NCI-H460 (cell line): ENCODE data around the gene ONECUT3. TPM values are rescaled to one million over a fixed set of nuclear protein-coding genes. Genes with fewer than 3 reads are reported as not detected.
"Not testable (repeated sequence)": the region's sequence is repeated elsewhere in the genome, so short reads cannot be mapped to it uniquely, and the experiment has no call there.

Source experiments
- DNase-seq: peaks from one replicate; pipeline ENCODE4 v3.0.0-alpha.2; 2016; ENCODE audit warnings: low read depth; ENCODE audit errors: extremely low read depth
- total RNA-seq: library from RNA; depleted of rRNA; stranded (reverse); fragments of >200 nt; shearing (Covaris generic); gene quantifications from 2 replicates; pipeline ENCODE4 v1.2.3, GENCODE V29; 2014

Gene ONECUT3
- total RNA-seq, 1 experiment from 2014 or later = not detected

- DNase-seq = no peak
Measured at GRCh38 chr19:1754636-1755466, 1.5 kb downstream of the ONECUT3 start.

GRCh38 chr19:1755467-1756171 is 2.3 kb downstream of the ONECUT3 start:
- no peak for DNase-seq

DNA sequence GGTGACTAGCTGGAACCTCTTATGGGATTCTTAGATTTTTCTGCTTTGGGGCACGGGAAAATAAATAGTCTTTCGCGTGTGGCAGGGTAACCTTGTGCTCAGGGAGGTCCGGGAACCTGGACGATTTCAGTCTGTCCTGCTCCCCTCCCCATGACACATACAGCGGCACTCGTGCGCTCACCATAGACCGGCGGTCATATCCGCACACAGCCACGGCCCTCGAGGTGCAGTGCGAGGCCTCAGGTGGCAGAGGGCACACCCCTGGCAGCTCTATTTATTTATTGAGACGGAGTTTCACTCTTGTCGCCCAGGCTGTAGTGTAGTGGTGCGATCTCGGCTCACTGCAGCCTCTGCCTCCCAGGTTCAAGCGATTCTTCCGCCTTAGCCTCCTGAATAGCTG is 3.0 kb downstream of the ONECUT3 start:
- no peak for DNase-seq

DNA sequence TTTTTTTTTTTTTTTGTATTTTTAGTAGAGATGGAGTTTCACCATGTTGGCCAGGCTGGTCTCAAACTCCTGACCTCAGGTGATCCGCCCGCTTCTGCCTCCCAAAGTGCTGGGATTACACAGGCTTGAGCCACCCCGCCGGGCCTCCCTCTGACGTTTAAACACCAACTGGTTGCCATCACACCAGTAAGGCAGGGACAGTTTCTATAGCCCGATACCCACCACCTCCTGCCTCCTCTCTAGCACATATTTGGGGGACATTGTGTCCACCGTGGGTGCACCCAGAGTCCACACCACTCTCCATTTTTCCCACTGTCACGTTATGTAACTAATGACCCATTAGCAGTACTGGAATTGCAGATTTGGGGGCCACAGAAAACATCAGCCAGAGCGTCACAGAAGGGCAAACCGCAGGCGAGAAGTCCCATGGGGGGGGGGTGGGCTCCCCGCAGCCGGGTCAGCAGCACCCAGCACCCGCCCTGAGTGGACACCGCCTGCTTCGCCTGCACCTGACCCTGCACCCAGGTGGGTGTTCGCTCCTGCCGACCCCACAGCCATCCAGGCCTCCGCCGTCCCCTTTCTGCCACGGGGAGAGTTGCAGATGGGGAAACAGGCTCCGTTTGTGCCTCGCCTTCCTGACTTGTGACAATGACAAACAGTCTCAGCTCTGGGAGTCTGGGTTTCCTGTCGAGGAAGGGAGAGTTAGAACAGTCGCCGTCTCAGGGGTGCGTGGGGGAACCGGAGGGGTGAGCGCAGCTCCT is 3.6 kb downstream of the ONECUT3 start:
- DNase-seq = no peak

DNA sequence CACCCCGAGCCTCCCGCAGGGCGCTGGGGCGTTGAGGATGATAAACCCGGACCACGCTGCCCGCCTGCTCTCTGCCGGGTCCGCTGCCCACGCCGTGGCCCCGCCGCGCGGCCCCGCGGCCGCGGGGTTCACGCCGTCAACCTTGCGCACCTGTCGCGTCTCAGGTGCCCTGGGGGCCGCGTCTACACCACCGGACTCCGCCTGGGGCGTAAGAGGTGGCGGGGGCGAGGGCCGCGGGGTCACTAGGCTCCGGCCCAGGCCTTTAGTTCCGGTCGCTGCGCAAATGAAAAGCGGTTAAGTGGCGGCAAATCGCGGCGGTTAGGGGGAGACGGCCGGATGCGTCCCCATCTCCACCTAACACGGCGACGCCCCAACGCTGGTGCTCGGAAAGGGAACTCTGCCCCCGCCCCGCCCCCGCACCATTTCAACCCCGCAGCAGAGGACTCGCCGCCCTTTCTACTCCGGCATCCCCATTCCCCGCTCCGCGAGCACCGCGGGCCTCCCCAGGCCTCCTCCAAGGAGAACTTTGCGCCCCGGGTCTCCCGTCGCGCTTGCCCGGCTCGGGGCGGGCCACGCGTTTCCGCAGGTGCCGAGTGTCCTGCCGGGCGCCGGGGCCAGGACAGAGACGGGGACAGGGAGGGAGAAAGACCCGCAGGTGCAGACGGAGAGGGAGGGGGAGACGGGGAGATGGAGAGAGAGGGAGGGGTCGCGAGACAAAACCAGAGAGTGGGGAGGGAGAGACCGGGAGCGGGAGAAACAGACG is 4.3 kb downstream of the ONECUT3 start:
- no peak for DNase-seq

DNA sequence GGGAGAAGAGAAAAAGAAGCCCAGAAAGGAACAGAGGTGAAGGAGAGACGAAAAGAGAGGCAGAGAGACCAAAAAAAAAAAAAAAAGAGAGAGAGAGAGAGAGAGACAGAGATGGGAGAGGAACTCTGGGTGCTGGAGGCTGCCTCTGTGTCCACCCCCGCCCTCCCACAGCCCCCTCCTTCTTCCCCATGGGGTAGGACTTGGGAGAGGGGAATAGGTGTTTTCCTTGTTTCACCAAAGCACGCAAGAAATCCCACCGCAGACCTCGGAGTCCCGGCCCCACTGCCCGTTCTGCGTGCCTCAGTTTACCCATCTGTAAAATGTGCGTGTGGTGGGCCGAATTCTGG is 4.9 kb downstream of the ONECUT3 start:
- no peak for DNase-seq

DNA sequence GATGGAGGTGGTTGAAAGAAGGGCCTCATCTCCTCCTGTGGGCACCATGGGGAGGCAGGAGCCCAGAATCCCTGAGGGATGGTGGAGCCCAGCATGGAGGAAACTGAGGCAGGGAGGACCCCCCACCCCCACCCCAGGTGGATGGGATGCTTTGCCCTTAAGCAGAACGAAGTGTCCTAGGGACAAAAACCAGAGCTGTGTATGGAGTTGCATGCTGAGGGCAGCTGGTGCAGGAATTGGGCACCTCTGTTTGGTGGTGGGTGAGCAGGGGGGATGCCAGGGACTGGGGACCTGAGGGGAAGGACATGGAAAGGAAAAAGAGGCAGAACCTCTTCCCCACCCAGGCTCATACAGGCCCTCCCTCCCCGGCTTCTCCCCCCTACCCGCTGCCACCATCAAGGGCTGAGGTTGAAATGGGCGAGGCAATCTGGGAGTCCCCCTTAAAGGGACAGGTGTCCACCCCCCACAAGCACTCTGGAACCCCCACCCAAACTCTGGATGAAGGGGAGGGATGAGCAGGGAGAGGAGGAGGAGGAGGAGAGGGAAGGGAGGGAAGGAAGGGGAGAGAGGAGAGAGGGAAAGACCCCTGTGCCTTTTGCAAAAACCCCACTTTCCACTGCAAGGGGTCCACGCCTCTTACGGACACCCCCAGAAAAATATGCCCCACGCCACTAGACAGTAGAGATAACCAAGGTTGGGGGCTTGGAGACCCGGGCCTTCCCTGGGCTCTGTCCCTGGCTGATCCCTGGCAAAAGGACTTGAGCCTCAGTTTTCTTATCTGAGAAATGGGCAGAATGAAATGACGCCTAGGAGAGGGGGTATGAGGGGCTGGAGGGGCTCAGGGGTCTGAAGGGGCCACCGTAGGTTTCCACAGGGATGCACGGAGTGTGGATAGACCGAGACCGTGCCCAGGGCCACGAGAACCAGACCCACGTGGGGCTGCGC is 5.9 kb downstream of the ONECUT3 start:
- no peak for DNase-seq

- DNase-seq = no peak
Measured at GRCh38 chr19:1760020-1760419, 6.7 kb downstream of the ONECUT3 start.

DNA sequence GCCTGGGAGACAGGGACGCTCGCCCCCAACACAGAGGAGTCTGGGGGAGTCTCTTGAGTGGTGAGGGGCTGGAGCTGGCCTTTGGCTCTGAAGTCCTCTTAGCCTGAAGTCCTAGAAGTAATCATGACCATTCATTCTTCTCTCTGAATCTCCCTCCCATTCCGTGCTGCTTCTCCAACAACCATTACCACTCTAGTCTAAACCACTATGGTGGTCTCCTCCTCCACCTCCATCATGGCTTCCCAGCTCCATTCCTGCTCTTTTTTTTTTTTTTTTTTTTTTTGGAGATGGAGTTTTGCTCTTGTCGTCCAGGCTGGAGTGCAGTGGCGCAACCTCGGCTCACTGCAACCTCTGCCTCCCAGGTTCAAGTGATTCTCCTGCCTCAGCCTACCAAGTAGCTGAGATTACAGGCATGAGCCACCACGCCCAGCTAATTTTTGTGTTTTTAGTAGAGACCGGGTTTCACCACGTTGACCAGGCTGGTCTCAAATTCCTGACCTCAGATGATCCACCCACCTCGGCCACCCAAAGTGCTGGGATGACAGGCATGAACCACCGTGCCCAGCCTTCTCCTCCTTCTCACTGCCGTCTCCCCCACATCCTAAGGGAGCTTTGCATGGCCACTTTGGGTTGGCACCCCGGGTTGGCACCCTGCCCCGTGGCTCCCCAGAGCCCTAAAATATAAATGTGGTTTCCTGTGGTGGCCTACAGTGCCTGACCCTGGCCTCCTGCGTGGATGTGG is 7.7 kb downstream of the ONECUT3 start:
- DNase-seq = not testable (repeated sequence)

- no peak for DNase-seq
Measured at GRCh38 chr19:1761528-1762242, 8.4 kb downstream of the ONECUT3 start.

DNA sequence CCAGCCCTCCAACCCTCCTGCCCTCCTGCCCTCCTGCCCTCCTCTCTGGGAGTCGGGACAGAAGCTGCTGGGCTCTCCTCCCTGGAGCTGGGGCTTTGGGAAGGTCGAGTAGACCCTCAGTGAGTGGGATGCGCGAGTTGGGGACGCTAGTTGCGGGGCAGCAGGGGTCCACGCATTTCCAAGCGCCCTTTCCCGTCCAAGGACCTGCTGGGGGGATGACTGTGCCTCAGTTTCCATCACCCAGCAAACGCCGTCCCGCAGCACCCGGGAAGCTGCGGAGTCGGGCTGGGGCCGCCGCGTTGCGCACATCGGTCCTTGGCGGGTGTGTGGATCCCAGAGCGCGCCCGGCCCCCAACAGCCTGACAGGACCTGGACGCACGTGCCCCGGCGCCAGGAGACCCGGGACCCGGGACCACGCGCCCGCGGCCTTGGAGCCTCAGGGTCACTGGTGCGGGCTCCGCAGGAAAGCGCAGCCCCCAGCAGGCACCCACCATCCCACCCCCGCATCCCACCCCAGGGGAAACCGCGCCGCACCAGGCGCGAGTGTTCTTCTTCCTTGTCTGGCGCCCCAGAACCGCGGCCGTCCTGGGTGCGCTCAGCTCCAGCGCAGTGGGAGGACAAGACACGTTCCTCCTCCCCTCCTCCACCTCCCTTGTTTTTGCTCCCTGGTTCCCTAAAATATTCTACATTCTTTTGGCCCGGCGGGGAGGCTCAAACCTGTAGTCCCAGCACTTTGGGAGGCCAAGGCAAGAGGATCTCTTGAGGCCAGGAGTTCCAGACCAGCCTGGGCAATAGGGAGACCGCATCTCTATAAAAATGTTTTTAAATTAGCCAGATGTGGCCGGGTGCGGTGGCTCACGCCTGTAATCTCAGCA is 9.2 kb downstream of the ONECUT3 start:
- no peak for DNase-seq

- DNase-seq = no peak
Measured at GRCh38 chr19:1763648-1764639, 10.6 kb downstream of the ONECUT3 start.

DNA sequence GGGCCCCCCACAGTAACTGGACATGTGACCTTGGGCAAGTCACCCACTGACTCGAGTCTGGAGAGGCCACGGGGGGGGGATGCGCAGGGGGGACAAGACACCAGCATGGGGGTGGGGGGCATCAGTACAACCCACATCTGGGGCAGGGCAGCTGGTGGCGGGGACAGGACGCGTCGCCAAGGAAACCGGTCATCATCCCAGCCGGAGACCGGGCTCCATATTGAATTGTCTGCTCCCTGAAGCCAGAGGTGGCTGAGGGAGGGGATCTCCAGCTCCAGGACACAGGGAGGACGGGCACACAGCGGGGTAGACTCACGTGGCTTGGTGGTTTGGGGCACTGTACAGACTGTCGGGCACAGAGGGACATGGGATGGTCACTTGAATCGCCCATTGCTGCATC is 11.4 kb downstream of the ONECUT3 start:
- no peak for DNase-seq

DNA sequence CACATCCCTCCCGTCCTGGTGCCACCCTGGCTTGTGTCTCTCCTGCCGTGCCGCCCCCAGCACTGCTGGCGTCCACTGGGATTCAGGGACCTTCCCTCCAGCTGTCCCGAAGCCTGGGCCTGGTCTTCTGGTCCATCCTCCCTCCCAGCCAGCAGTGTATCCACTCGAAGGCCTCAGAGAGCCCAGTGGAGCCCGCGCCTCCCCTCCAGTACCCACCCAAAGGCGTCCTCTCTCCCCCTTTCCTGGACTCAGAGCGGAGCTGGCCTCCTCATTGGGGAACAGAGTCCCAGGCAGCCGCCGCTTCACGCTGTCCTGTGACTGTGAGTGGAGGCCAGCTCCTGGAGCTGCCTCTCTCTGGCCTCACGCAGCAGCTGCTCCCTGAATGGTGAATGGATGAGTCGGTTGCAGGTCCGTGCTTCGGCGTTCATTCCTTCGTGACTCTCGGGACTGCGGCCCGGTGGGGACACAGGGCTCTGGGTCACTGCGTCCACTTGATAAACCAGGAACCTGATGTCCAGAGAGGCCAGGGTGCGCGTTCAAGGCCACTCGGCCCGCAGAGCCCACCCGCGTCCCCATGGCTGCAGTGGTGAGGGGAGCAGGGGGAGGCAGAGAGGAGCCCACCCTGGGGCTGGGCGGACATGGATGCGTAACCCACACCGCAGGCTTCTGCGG is 12.1 kb downstream of the ONECUT3 start:
- DNase-seq = no peak
